Suprapubic skin (tissue), 4 donors: ENCODE measurements around the gene ERAS.

ENCODE experiments used
- CTCF ChIP-seq, 2 donors: fragments of 200-600 bp in 1 of 2; fragments of 450-650 bp in 1 of 2; sonication (generic) in 1 of 2; IDR thresholded peaks; one replicate each; pipeline ENCODE4 v1.5.1; 2016 to 2019; ENCODE audit warnings: antibody characterized with exemption in 2 of 2, mild to moderate bottlenecking in 1 of 2, moderate library complexity in 1 of 2
- EP300 ChIP-seq: sonication (generic); formaldehyde crosslinking; IDR thresholded peaks from one replicate; pipeline ENCODE4 v1.6.1; 2017; ENCODE audit warnings: antibody characterized with exemption
- POLR2A ChIP-seq, 2 donors: fragments of 450-650 bp; IDR thresholded peaks; one replicate each; pipeline ENCODE4 v1.6.1; 2017; ENCODE audit warnings: antibody characterized with exemption in 2 of 2, mild to moderate bottlenecking in 2 of 2, moderate library complexity in 2 of 2
- POLR2AphosphoS5 ChIP-seq, 3 donors: sonication (generic); formaldehyde crosslinking; IDR thresholded peaks; one replicate each; pipeline ENCODE4 v1.6.1; 2017; ENCODE audit warnings: antibody characterized with exemption in 3 of 3

- no peak for TF ChIP-seq CTCF (IDR thresholded peaks at IDR 0.05)
- no peak for TF ChIP-seq POLR2A (IDR thresholded peaks at IDR 0.05)
- TF ChIP-seq EP300, result no peak
- TF ChIP-seq POLR2AphosphoS5 (IDR thresholded peaks at IDR 0.05), result no peak
Observed at GRCh38 chrX:48826876-48827653, 752 bp downstream of the ERAS start.
